ENCODE results near the gene TRIM6.

The TRIM6 gene

GRCh38 chr11:5605849-5606248 is 9.4 kb downstream of the TRIM6 start:
- DNase-seq (ENCODE audit: insufficient read length, low spot score) (no peak), FAIRE-seq (no peak)
- TF ChIP-seq CTCF (IDR thresholded peaks at IDR 0.05; ENCODE audit: insufficient read depth, missing control alignments): no peak

GRCh38 chr11:5608808-5609207 is 12.4 kb downstream of the TRIM6 start:
- DNase-seq (ENCODE audit: insufficient read length, low spot score) (no peak), FAIRE-seq (no peak)
- no peak for TF ChIP-seq CTCF (IDR thresholded peaks at IDR 0.05; ENCODE audit: insufficient read depth, missing control alignments)

GRCh38 chr11:5610446-5610845 is 14.0 kb downstream of the TRIM6 start:
- no peak for DNase-seq (ENCODE audit: insufficient read length, low spot score)
- FAIRE-seq: no peak
- TF ChIP-seq CTCF (IDR thresholded peaks at IDR 0.05; ENCODE audit: insufficient read depth, missing control alignments): no peak

GRCh38 chr11:5611627-5612026 is 15.2 kb downstream of the TRIM6 start:
- FAIRE-seq: no peak
- no peak for TF ChIP-seq CTCF (IDR thresholded peaks at IDR 0.05; ENCODE audit: insufficient read depth, missing control alignments)
- DNase-seq (ENCODE audit: insufficient read length, low spot score): no peak

GRCh38 chr11:5618807-5619206 is 22.4 kb downstream of the TRIM6 start:
- no peak for TF ChIP-seq CTCF (IDR thresholded peaks at IDR 0.05; ENCODE audit: insufficient read depth, missing control alignments)
- DNase-seq (ENCODE audit: insufficient read length, low spot score): no peak
- FAIRE-seq: no peak

GRCh38 chr11:5620651-5621521 is 24.4 kb downstream of the TRIM6 start:
- TF ChIP-seq CTCF (IDR thresholded peaks at IDR 0.05; ENCODE audit: insufficient read depth, missing control alignments): no peak
- no peak for DNase-seq (ENCODE audit: insufficient read length, low spot score)
- FAIRE-seq: no peak

GRCh38 chr11:5621580-5621979 is 25.1 kb downstream of the TRIM6 start:
- DNase-seq (ENCODE audit: insufficient read length, low spot score) (no peak), FAIRE-seq (no peak)
- no peak for TF ChIP-seq CTCF (IDR thresholded peaks at IDR 0.05; ENCODE audit: insufficient read depth, missing control alignments)

Data from D721Med (cell line).